ENCODE measurements around the gene SPATA45.

GRCh38 chr1:212852105-212852688, 4.7 kb upstream of the SPATA45 start:
- TF ChIP-seq CTCF (IDR thresholded peaks at IDR 0.05; ENCODE audit: insufficient read depth, low read length) (no peak), POLR2AphosphoS5 (IDR thresholded peaks at IDR 0.05; ENCODE audit: low read depth) (no peak), GABPA (IDR thresholded peaks at IDR 0.05; ENCODE audit: low read depth) (no peak), REST (IDR thresholded peaks at IDR 0.05; ENCODE audit: insufficient replicate concordance, low read depth) (no peak)

Data from HL-60 (cell line).